Measurements from ENCODE around the gene SNX30.

The SNX30 gene

DNA sequence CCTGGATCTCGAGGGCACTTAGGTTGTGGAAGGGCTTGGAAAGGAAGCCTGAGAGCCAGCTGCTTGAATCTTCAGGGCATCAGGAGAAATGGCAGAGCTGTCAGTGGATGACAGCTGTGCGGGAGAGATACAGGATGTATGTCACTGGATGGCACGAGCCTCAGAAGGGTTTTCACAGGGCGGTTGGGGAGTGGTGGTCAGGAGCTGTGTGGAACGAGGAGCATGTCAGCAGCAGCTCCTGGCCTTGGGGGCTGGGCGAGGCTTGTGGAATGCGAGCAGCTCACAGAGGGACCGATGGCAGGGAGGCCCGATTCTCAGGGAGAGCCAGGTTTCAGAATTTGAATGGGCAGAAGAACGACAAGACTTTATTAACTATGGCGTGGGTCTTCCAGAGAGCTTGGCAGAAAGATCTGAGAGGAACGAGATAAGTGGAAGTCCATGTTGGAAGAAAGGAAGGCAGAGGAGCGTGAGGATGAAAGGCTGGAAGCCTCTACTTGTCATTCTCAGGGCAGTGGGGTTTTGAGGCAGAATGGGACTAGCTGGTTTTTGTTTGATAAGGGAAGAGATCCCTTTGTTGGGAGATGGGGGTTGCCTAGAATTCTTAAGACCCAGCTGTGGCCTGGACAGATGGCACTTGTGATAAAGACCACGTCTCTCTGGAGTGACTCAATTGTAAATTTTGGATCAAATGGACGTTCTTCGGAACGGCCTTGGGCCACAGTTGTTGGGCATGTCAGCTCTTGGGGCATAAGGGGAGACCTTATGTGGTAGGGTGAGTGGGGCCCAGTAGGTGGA lies 60.3 kb downstream of the SNX30 start:
- no peak overlapping the region for H3K27ac ChIP-seq
- TF ChIP-seq, protein P1, sequence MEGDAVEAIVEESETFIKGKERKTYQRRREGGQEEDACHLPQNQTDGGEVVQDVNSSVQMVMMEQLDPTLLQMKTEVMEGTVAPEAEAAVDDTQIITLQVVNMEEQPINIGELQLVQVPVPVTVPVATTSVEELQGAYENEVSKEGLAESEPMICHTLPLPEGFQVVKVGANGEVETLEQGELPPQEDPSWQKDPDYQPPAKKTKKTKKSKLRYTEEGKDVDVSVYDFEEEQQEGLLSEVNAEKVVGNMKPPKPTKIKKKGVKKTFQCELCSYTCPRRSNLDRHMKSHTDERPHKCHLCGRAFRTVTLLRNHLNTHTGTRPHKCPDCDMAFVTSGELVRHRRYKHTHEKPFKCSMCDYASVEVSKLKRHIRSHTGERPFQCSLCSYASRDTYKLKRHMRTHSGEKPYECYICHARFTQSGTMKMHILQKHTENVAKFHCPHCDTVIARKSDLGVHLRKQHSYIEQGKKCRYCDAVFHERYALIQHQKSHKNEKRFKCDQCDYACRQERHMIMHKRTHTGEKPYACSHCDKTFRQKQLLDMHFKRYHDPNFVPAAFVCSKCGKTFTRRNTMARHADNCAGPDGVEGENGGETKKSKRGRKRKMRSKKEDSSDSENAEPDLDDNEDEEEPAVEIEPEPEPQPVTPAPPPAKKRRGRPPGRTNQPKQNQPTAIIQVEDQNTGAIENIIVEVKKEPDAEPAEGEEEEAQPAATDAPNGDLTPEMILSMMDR (conservative IDR thresholded peaks at IDR 0.05), result no peak
- no peak for TF ChIP-seq ZFX (IDR thresholded peaks at IDR 0.05)

DNA sequence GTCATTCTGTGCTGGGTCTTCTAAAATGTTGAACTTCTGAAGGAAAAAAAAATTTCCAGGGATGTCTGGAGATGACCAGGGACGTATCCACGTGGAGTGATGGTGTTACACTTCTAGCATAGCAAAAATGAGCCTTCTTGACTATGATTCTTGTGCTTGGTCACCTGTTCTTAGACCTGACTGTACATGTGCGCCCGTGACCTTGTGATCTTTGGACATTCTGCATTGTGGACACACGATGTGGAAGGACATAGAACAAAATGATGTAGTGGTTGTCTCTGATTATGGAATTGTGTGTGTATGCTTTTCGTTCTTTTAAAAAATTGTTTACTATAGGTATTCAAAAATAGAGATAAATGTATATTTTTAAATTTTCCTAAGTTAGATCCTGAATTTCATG lies 61.0 kb downstream of the SNX30 start:
- TF ChIP-seq, protein P1 (conservative IDR thresholded peaks at IDR 0.05), result no peak
- TF ChIP-seq ZFX (IDR thresholded peaks at IDR 0.05), result no peak
- no peak overlapping the region for H3K27ac ChIP-seq

DNA sequence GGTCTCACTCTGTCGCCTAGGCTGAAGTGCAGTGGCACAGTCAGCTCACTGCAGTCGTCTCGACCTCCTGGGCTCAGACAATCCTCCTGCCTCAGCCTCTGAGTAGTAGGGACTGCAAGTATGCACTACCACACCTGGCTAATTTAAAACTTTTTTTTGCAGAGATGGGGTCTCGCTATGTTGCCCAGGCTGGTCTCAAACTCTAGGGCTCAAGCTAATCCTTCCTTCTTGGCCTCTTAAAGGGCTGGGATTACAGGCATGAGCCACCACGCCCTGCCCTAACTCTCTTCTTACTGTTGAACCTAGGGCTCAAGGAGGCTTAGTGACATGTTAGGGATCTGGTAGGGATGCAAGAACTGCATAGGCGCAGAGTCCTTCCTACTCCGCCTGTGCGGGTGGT lies 65.3 kb downstream of the SNX30 start:
- TF ChIP-seq, protein P1 (conservative IDR thresholded peaks at IDR 0.05), result no peak
- no peak for TF ChIP-seq ZFX (IDR thresholded peaks at IDR 0.05)

DNA sequence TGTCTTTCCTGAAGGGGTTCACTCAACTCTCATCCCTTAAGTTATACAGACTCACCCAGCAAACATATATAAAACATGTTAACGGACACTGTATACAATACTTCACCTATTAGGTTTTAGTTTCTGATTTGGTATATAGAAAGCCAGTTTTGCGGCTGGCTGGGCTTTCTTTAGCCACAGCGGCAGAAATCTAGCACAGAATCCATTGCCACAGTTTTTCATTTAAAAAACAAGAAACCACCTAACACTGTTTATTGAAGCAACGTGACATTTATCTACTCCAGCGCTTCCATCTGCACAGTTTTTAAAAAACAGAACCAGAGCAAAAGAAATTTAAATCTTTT lies 67.3 kb downstream of the SNX30 start:
- TF ChIP-seq ZFX (IDR thresholded peaks at IDR 0.05), result no peak
- TF ChIP-seq, protein P1 (conservative IDR thresholded peaks at IDR 0.05), result no peak
- no peak overlapping the region for H3K27ac ChIP-seq

More for the DNA sequence above, 65.3 kb downstream of the SNX30 start:
- H3K27ac ChIP-seq, result no peak overlapping the region

DNA sequence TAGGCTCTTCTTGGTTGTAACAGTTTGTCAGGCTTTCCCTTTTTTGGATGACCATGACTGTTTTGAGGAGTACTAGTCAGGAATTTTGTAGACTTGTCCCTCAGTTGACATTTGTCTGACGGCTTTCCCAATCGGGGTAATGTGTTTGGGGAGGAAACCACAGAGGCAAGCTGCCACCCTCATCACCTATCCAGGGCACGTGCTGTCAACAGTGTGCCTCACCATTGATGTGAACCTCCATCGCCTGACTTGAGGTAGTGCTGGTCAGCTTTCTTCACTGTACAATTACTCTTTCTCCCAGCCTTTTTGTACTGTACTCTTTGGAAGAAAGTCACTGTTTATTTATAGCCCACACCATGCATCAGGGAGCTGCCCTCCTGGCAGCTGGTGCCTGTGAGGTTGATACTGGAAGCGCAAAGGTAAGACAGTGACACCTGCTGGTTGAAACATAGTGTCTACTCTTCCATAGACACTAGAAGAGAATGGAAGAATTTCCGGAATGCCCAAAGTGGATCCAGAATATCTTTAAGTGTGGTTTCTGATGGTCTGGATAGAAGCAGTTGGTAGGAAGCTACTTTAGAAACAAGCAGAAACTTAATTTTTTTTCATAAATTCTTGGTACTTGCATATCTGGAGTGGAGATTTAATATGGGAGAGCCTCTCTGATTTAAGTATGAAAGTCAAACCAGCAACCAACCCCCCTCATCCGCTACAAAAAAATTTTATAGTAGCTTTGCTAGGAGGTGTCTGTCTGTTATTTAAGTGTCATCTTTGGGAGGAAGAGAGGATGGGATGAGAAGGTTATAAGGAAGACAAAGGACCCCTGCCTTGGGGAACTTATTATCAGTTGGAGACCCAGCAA lies 69.3 kb downstream of the SNX30 start:
- TF ChIP-seq, protein P1 (conservative IDR thresholded peaks at IDR 0.05), result peak; percentile 93
- no peak for TF ChIP-seq ZFX (IDR thresholded peaks at IDR 0.05)
- H3K27ac ChIP-seq, result no peak overlapping the region

DNA sequence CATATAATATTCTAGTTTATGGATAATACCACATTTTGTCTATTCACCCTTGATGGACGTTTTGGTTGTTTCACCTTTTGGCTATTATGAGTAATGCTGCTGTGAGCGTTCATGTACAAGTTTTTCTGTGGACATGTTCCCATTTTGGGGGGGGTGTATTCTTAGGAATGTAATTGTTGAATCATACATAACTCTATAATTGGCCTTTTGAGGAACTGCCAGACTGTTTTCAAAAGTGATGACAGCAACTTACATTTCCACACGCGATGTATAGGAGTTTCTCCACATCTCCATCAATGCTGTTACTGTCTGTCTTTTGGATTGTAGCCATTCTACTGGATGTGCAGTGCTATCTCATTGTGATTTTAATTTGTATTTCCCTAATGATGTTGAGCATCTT lies 70.3 kb downstream of the SNX30 start:
- no peak overlapping the region for H3K27ac ChIP-seq
- no peak for TF ChIP-seq ZFX (IDR thresholded peaks at IDR 0.05)
- TF ChIP-seq, protein P1 (conservative IDR thresholded peaks at IDR 0.05), result no peak

DNA sequence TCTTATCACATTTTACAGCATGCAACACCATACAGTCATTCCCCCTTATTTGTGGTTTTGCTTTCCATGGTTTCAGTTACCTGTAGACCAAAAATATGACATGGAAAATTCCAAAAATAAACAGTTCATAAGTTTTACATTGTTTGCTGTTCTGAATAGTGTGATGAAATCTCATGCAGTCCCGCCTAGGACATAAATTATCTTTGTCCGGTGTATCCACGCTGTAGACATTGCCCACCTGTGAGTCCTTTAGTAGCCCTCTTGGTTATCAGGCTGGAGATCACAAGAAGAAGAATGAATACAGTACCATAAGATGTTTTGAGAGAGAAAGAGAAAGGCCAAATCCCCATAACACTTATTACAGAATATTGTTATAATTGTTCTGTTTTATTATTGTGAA lies 72.1 kb downstream of the SNX30 start:
- TF ChIP-seq, protein P1 (conservative IDR thresholded peaks at IDR 0.05), result no peak
- TF ChIP-seq ZFX (IDR thresholded peaks at IDR 0.05), result no peak
- H3K27ac ChIP-seq, result no peak overlapping the region

Data from C4-2B (cell line).